Measurements from ENCODE around the gene ZCCHC7.

- TF ChIP-seq REST (IDR thresholded peaks at IDR 0.05; ENCODE audit: insufficient read depth in 1 of 2, low read depth in 2 of 2, low read length in 2 of 2): no peak
- no peak for TF ChIP-seq SIN3A (IDR thresholded peaks at IDR 0.05; ENCODE audit: borderline replicate concordance, insufficient read depth, low read length)
- no peak for TF ChIP-seq POLR2AphosphoS5 (IDR thresholded peaks at IDR 0.05; ENCODE audit: low read depth, low read length)
Observed at GRCh38 chr9:37128051-37128450, 7.7 kb downstream of the ZCCHC7 start.

Data from PFSK-1 (cell line).